SH-SY5Y (cell line): ENCODE results near the gene TTLL4.

Experiments used
- GATA2 ChIP-seq: IDR thresholded peaks from 2 replicates; pipeline ENCODE4 v1.6.1; 2011; ENCODE audit warnings: mild to moderate bottlenecking, low read depth, low read length
- GATA3 ChIP-seq: IDR thresholded peaks from 2 replicates; pipeline ENCODE4 v1.6.1; 2011; ENCODE audit warnings: low read depth, mild to moderate bottlenecking, low read length, moderate library complexity

GRCh38 chr2:218713922-218714321 is 3.3 kb downstream of the TTLL4 start:
- TF ChIP-seq GATA3 (no peak), GATA2 (no peak)
